ENCODE measurements around the gene TBC1D8. TPM values are rescaled to one million over a fixed set of nuclear protein-coding genes. Genes with fewer than 3 reads are reported as not detected.

The TBC1D8 gene
- total RNA-seq, 1 donor from 2014 or later = 19.9 TPM

DNA sequence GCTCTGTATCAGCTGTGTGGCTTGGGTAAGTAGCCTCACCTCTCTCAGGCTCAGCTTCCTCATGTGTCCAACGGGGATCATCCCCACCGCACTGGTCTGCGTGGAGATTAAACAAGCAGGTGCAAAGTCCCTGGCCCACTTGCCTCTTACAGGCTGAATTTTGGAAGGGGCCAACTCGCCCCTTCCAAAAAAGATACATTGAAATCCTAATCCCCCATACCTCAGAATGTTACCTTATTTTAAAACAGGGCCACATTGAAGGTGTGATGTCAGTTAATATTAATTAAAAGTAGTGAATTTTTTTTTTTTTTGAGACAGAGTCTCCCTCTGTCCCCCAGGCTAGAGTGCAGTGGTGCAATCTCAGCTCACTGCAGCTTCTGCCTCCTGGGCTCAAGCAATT, 34.8 kb downstream of the TBC1D8 start:
- H3K27me3 ChIP-seq = no peaks in the 10 kb centered on the region
- DNase-seq = no peak
- ATAC-seq = no peak
- no peak overlapping the region for H3K4me3 ChIP-seq
- peaks cover 54% of the 10 kb centered on the region for H3K4me1 ChIP-seq
- no peaks in the 10 kb centered on the region for H3K36me3 ChIP-seq
- TF ChIP-seq CTCF (IDR thresholded peaks at IDR 0.05) = no peak
- no peaks in the 10 kb centered on the region for H3K9me3 ChIP-seq
- no peak overlapping the region for H3K27ac ChIP-seq
- intact Hi-C loops (cut with DNase I) = no loop called here

DNA sequence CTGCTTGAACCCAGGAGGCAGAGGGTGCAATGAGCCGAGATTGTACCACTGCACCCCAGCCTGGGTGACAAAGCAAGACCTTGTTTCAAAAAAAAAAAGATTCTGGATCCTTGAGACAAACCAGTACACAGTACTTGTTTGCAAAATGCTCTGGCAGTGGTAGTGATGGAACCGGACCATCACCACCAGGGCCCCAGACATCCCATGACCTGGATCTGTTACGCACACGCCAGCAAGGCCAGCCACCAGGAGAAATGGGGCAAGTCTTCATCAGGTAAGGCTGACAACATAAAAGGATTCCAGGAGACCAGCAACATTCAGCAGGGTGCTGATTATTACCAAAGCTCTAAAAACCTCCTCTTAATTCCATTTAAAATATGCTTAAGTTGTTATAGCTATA, 35.5 kb downstream of the TBC1D8 start:
- Histone ChIP-seq H3K4me1 (peaks cover 47% of the 10 kb centered on the region), H3K36me3 (no peaks in the 10 kb centered on the region), H3K27ac (peak overlapping the region; percentile 24), H3K9me3 (no peaks in the 10 kb centered on the region), H3K4me3 (no peak overlapping the region), H3K27me3 (no peaks in the 10 kb centered on the region)
- no peak for ATAC-seq
- intact Hi-C loops (cut with DNase I) = no loop called here
- TF ChIP-seq CTCF (IDR thresholded peaks at IDR 0.05) = no peak
- DNase-seq = no peak

DNA sequence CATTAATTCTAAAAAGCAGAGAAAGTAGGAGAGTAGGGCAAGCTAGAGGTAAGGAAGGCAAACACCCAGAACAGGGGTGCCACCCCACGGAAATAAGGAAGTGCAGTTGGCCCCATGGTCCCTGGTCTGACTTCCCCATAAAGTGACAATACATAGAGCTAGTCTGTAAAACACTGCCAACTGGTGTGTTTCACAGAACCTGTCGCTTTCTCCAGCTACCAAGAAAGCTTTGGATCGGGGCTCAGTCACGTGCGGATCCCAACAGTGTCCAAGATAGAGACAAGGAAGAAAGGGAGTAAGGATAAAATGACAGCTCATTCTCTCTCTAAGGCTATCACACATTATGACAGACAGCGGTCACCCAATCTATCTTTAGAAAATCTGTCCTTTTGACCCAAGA, 36.4 kb downstream of the TBC1D8 start:
- no peaks in the 10 kb centered on the region for H3K9me3 ChIP-seq
- TF ChIP-seq CTCF (IDR thresholded peaks at IDR 0.05) = no peak
- H3K27me3 ChIP-seq = no peaks in the 10 kb centered on the region
- DNase-seq = no peak
- no peak overlapping the region for H3K27ac ChIP-seq
- peak; percentile 65 for ATAC-seq
- intact Hi-C loops (cut with DNase I) = no loop called here
- no peak overlapping the region for H3K4me3 ChIP-seq
- no peaks in the 10 kb centered on the region for H3K36me3 ChIP-seq
- H3K4me1 ChIP-seq = peaks cover 45% of the 10 kb centered on the region

DNA sequence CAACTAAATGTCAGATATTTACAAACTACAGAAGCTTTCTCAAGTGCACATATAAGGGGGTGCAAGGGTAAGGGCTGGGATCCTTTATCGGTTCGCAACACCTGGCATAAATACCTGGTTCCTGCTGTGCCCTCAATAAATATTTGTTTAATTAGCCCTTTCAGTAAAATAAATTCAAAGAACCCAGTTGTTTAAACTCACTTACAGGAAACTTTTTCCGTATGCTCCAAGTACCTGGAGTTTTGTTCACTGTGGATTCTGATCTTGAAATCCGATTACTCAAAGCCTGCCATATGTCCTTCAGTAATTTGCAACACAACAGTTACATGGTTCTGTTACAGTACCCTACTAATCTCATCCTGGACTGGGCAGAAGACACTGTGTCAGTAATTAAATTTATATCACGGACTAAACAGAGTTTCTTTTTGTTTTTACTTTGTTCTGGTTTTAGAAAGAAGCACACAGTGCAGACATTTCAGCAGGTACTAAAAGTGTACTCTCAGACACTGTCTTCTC, 36.9 kb downstream of the TBC1D8 start:
- intact Hi-C loops (cut with DNase I) = no loop called here
- DNase-seq = no peak

GRCh38 chr2:101113441-101114267, 37.5 kb downstream of the TBC1D8 start:
- DNase-seq (no peak), ATAC-seq (peak; percentile 33)
- no peak overlapping the region for H3K4me3 ChIP-seq
- H3K27ac ChIP-seq = peak overlapping the region; percentile 58
- no peak for TF ChIP-seq CTCF (IDR thresholded peaks at IDR 0.05)
- intact Hi-C loops (cut with DNase I) = no loop called here
- no peaks in the 10 kb centered on the region for H3K9me3 ChIP-seq
- H3K36me3 ChIP-seq = no peaks in the 10 kb centered on the region
- peaks cover 45% of the 10 kb centered on the region for H3K4me1 ChIP-seq
- H3K27me3 ChIP-seq = no peaks in the 10 kb centered on the region

More for the DNA sequence above, 36.9 kb downstream of the TBC1D8 start:
- peaks cover 45% of the 10 kb centered on the region for H3K4me1 ChIP-seq
- TF ChIP-seq CTCF (IDR thresholded peaks at IDR 0.05) = no peak
- no peak for ATAC-seq
- no peaks in the 10 kb centered on the region for H3K9me3 ChIP-seq
- H3K27me3 ChIP-seq = no peaks in the 10 kb centered on the region
- H3K36me3 ChIP-seq = no peaks in the 10 kb centered on the region
- no peak overlapping the region for H3K4me3 ChIP-seq
- no peak overlapping the region for H3K27ac ChIP-seq
